GM11168 (cell line): ENCODE measurements around the gene DNAJC7.

Experiments
- in situ Hi-C: fragments of 300-500 bp; cut with MboI; formaldehyde crosslinking; loops from one replicate; pipeline ENCODE4 v1.12.0; 2022; ENCODE audit warnings: low sequenced_read_pairs; ENCODE audit not compliant: unreplicated experiment

The DNAJC7 gene

GRCh38 chr17:41984454-41984853, 32.8 kb downstream of the DNAJC7 start:
- in situ Hi-C loops = no loop called here

- in situ Hi-C loops = no loop called here
Measured at GRCh38 chr17:41982026-41982760, 35.0 kb downstream of the DNAJC7 start.

GRCh38 chr17:41977991-41978390, 39.2 kb downstream of the DNAJC7 start:
- in situ Hi-C loops = no loop called here

GRCh38 chr17:41976142-41976768, 41.0 kb downstream of the DNAJC7 start:
- in situ Hi-C loops = no loop called here

- in situ Hi-C loops = no loop called here
Measured at GRCh38 chr17:41975099-41976083, 41.8 kb downstream of the DNAJC7 start.

- in situ Hi-C loops = no loop called here
Measured at GRCh38 chr17:41974658-41975057, 42.6 kb downstream of the DNAJC7 start.

- in situ Hi-C loops = no loop called here
Measured at GRCh38 chr17:41974031-41974430, 43.2 kb downstream of the DNAJC7 start.

GRCh38 chr17:41973408-41973811, 43.8 kb downstream of the DNAJC7 start:
- in situ Hi-C loops = no loop called here

GRCh38 chr17:41972571-41973407, 44.5 kb downstream of the DNAJC7 start:
- in situ Hi-C loops = no loop called here

GRCh38 chr17:41971721-41972523, 45.3 kb downstream of the DNAJC7 start:
- in situ Hi-C loops = no loop called here

GRCh38 chr17:41970901-41971331, 46.3 kb downstream of the DNAJC7 start:
- in situ Hi-C loops = no loop called here

GRCh38 chr17:41968676-41969075, 48.6 kb downstream of the DNAJC7 start:
- in situ Hi-C loops = no loop called here

GRCh38 chr17:41967921-41968578, 49.2 kb downstream of the DNAJC7 start:
- in situ Hi-C loops = no loop called here

- in situ Hi-C loops = no loop called here
Measured at GRCh38 chr17:41967141-41967920, 49.9 kb downstream of the DNAJC7 start.

- in situ Hi-C loops = no loop called here
Measured at GRCh38 chr17:41966463-41967140, 50.6 kb downstream of the DNAJC7 start, which contains the start of gene CNP. TSS of gene CNP (plus strand) at chr17:41966795. CDS start at chr17:41966885, 90 bp downstream.

GRCh38 chr17:41965694-41966462, 51.4 kb downstream of the DNAJC7 start:
- in situ Hi-C loops = no loop called here
